KBM-7 (cell line): ENCODE data around the gene EFEMP2.

Experiments used
- DNase-seq: peaks from one replicate; pipeline ENCODE4 v3.0.0-alpha.2; 2015
- in situ Hi-C: fragments of 300-500 bp; cut with MboI; formaldehyde crosslinking; loops from 2 replicates; pipeline ENCODE4 v1.14.3; 2020; ENCODE audit warnings: low sequenced_read_pairs, low pct_unique_long_range_greater_than_20kb, mixed read lengths

The EFEMP2 gene

DNA sequence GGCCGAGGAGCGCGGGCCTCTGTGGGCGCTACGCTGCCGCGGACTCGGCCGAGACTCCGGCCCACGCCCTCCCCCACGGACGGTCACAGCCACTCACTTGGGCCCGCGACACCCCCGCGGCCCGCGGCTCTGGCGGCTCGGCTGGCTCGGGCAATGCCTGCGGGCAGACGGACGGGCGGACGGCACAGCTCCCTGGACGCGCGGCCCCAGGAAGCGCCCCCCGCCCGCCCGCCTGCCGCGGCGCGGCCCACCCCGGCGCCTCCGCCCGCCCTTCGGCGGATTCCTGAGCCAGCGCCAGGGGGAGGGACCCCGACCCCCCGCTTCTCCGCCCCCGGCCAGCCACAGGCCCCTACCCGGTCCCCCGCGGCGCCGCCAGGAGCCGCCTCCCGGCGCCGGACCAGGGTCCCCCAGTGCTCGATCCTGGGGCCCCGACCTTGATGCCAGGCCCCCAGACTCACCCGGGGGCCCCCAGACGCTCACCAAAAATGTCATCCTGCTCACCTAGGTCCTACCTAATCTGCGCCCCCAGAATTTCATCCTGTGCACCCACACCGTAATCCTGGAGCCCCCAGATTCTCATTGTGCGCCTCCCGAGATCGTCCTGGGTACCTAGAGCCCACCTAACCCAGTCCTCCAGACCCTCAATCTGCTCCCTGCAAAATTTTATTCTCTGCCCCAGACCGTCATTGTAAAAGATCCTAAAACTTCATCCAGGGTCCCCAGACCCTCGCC lies at the start of gene EFEMP2:
Gene EFEMP2, minus strand, starts transcription at position 215 of the 732 bp plus-strand sequence. CDS start 446 bp downstream, outside the sequence.
- DNase-seq: no peak
- in situ Hi-C loops: no loop called here

GRCh38 chr11:65921876-65922275 lies 49.3 kb upstream of the EFEMP2 start:
- DNase-seq: no peak
- in situ Hi-C loops: no loop called here

DNA sequence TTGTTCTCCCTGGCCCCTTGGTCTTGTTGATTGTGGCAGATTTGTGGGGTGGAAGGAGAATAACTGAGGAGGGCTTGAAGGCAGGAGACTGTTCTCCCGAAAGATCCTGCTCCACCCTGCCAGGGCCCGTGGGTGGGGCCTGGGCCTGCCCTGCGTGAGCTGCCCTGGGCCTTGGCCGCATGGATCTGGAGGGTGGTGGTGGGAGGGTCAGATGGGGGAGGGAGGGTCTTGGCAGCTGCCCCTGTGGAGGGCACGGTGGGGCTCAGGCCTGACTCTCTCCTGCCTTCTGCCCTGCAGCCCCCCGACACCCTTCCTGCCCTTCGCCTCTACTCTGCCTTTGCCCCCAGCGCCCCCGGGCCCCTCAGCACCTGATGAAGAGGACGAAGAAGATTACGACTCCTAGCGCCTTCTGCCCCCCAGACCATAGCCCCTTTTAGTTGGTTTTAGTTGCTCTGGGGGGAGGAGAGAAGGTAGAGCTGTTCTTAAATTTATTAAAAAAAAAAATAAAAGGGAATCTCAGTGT lies 48.5 kb upstream of the EFEMP2 start:
- no peak for DNase-seq
- in situ Hi-C loops: no loop called here

DNA sequence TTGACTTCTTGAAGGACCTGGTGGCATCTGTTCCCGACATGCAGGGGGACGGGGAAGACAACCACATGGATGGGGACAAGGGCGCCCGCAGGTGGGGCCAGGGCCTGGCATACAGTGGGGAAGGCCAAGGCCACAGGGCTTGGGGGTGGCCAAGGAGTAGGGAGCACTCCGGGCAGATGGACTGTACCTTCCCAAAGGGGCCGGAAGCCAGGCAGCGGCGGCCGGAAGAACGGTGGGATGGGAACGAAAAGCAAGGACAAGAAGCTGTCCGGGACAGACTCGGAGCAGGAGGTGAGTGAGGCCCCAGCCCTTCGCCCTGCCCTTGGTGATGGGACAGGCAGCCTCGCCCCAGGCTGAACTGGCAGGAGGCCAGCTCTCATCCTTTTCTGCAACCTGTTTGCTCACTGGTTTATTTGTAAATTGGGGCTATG lies 47.8 kb upstream of the EFEMP2 start:
- in situ Hi-C loops: no loop called here
- DNase-seq: no peak

- in situ Hi-C loops: no loop called here
- DNase-seq: peak; percentile 32
These were observed 47.2 kb upstream of the EFEMP2 start for GRCh38 chr11:65919573-65920371.

- peak; percentile 95 for DNase-seq
- in situ Hi-C loops: no loop called here
These were observed 46.6 kb upstream of the EFEMP2 start, which contains the start of gene DRAP1 for GRCh38 chr11:65919141-65919572. Gene DRAP1 (plus strand): TSS chr11:65919426. CDS start chr11:65919502, 76 bp downstream.

DNA sequence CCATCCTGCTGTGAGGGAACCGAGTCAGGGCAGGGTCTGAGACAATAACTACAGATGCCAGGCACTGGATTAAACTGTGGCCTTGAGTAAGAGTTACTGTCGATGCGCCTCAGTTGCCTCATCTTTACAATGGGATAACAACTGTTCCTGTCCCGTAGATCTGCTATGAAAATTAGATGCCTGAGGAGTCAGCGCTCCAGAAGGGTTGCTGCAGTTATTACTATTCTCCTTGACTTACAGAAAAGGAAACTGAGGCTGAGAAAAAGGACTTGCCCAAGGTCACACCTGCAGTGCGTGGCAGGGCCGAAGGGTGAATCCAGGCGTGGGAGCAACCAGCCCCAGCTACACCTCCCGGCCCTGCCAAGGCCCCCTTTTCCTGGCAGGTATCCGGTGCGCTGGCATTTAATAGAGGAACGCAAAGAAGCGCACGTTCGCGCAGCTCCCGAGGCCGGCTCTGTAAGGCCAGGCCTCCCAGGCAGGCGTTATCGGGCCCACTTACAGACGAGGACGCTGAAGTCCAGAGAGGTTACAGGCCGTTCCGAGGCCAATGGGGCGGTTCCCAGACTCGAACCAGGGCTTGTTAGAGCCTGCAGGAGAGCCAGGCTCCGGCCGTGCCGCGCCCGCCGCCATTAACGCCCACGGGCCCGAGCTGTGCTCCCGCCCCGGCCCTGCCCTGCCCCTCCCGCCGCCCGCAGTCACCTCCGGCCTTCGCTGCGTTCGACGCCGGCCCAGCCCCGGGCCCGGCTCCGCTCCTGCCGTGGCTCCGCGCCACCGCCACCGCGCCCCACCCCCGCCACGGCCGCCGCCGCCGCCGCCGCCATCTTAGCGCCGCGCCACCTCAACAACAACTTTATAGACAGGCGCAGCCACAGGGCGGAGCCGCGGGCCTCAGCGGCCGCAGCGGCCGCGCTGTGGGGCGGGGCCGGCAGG lies 45.9 kb upstream of the EFEMP2 start, which contains the start of gene C11orf68:
Gene C11orf68, minus strand, starts transcription at position 852 of the 930 bp plus-strand sequence. Its CDS starts 31 bp downstream, at position 821.
- in situ Hi-C loops: no loop called here

GRCh38 chr11:65917434-65918210 lies 45.0 kb upstream of the EFEMP2 start:
- no peak for DNase-seq
- in situ Hi-C loops: no loop called here

More for the DNA sequence above, 45.9 kb upstream of the EFEMP2 start, which contains the start of gene C11orf68:
- peak; percentile 35 for DNase-seq

- no peak for DNase-seq
- in situ Hi-C loops: no loop called here
These were observed 44.5 kb upstream of the EFEMP2 start for GRCh38 chr11:65917077-65917433.

- no peak for DNase-seq
- in situ Hi-C loops: no loop called here
These were observed 43.8 kb upstream of the EFEMP2 start for GRCh38 chr11:65916391-65916790.

- DNase-seq: no peak
- in situ Hi-C loops: no loop called here
These were observed 43.2 kb upstream of the EFEMP2 start for GRCh38 chr11:65915821-65916251.

- in situ Hi-C loops: no loop called here
- DNase-seq: no peak
These were observed 42.7 kb upstream of the EFEMP2 start for GRCh38 chr11:65915101-65915820.

- in situ Hi-C loops: no loop called here
- no peak for DNase-seq
These were observed 40.2 kb upstream of the EFEMP2 start for GRCh38 chr11:65912845-65913244.

DNA sequence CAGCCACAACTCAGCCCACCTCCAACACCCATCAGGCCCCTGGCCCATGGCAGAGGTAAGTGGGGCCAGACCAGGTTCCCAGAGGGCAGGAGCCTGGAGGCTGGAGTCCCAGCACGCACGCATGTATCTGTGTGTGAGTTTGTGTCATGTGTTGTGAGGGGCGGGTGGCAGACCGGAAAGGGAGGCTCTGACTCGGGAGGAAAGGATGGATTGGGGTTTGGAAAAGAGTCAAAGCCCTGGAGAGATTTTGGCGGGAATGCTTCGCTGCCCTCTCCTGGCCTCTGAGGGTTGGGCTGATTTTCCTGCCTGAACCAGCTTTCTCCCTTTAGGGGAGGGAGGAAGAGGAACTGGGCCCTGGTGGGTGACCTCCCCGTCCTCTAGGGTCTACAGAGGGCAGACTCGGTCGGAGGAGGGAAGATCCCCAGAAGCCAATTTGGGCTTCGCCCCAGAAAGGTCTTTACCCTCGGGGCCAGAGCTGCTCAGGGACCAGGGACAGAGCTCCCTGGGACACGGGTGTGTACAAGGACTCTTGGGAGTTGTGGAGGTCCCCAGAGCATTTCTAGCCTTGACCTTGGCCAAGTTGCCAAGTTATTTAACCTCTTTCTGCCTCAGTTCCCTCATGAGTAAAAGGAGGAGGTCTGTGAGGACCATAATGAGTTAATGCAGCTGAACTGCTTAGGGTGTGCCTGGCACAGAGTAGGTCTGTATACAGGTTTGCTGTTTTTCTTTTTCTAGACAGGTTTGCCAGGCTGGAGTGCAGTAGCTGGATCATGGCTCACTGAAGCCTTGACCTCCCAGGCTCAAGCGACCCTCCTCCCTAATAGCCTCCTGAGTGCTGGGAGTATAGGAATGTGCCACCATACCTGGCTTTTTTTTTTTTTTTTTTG lies 39.3 kb upstream of the EFEMP2 start:
- in situ Hi-C loops: no loop called here
- DNase-seq: peak; percentile 82

DNA sequence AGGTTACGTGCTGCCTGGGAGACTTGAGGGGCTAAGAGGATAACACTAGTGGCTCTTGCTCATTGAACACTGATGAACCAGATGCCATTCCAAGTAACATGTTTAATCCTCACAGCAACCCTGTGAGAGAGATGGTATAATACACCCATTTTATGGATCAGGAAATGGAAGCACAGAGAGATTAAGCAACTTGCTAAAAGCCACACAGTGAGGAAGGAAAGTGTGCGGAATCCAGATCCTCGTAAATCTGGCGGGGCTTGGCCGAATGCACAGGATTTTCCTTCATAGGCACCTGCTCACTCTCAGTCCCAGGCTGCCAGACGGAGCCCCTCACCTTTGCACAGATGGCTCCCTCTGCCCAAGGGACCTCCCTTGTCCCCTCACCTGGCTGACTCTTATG lies 35.3 kb upstream of the EFEMP2 start:
- no peak for DNase-seq
- in situ Hi-C loops: no loop called here

DNA sequence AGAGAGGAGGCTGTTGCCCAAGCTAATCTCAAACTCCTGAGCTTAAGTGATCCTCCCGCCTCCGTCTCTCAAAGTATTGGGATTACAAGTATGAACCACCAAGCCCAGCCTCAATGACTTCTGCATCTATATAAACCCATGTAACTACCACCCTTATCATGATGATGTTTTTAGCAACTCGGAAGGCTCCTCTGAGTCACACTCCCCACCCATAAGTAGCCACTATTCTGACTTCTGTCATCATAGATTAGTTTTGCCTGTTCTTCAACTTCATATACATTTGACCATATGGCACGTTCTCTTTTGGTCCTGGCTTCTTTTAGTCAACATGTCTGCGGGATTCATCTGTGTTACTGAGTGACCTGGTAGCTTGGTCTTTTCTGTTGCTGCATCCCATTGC lies 34.0 kb upstream of the EFEMP2 start:
- in situ Hi-C loops: no loop called here
- no peak for DNase-seq

GRCh38 chr11:65903715-65904114 lies 31.1 kb upstream of the EFEMP2 start:
- in situ Hi-C loops: no loop called here
- DNase-seq: no peak
